ENCODE results near the gene CTBP2.

- TF ChIP-seq CTCF (IDR thresholded peaks at IDR 0.05) (no peak), POLR2A (IDR thresholded peaks at IDR 0.05) (no peak)
Measured at GRCh38 chr10:125136087-125136486, 24.3 kb downstream of the CTBP2 start.

Measured in thyroid gland (tissue), 4 donors.